ENCODE measurements around the gene CIC.

Gene CIC

GRCh38 chr19:42244347-42245220 lies 24.5 kb upstream of the CIC start:
- DNase-seq (ENCODE audit: low read depth in 2 of 2): peak; percentile 79 to 84

- DNase-seq (ENCODE audit: low read depth in 2 of 2): no peak
Observed at GRCh38 chr19:42245231-42245630, 23.8 kb upstream of the CIC start.

- DNase-seq (ENCODE audit: low read depth in 2 of 2): no peak
Observed at GRCh38 chr19:42246143-42246921, 22.7 kb upstream of the CIC start.

GRCh38 chr19:42246922-42247639 lies 22.0 kb upstream of the CIC start:
- no peak for DNase-seq (ENCODE audit: low read depth in 2 of 2)

GRCh38 chr19:42247640-42248199 lies 21.3 kb upstream of the CIC start:
- DNase-seq (ENCODE audit: low read depth in 2 of 2): no peak

- no peak for DNase-seq (ENCODE audit: low read depth in 2 of 2)
Observed at GRCh38 chr19:42248270-42249148, 20.5 kb upstream of the CIC start.

- no peak for DNase-seq (ENCODE audit: low read depth in 2 of 2)
Observed at GRCh38 chr19:42249149-42249750, 19.8 kb upstream of the CIC start.

- no peak for DNase-seq (ENCODE audit: low read depth in 2 of 2)
Observed at GRCh38 chr19:42249769-42250168, 19.3 kb upstream of the CIC start.

- DNase-seq (ENCODE audit: low read depth in 2 of 2): no peak
Observed at GRCh38 chr19:42250183-42250665, 18.8 kb upstream of the CIC start.

- DNase-seq (ENCODE audit: low read depth in 2 of 2): no peak
Observed at GRCh38 chr19:42250666-42251531, 18.2 kb upstream of the CIC start.

- DNase-seq (ENCODE audit: low read depth in 2 of 2): no peak
Observed at GRCh38 chr19:42251572-42252358, 17.3 kb upstream of the CIC start.

- DNase-seq (ENCODE audit: low read depth in 2 of 2): no peak
Observed at GRCh38 chr19:42252365-42253244, 16.4 kb upstream of the CIC start.

GRCh38 chr19:42253245-42254088 lies 15.6 kb upstream of the CIC start:
- DNase-seq (ENCODE audit: low read depth in 2 of 2): peak in 1 of 2 donors; percentile 23

GRCh38 chr19:42254089-42254849 lies 14.8 kb upstream of the CIC start:
- DNase-seq (ENCODE audit: low read depth in 2 of 2): peak; percentile 56 to 67

GRCh38 chr19:42254850-42255765 lies 13.9 kb upstream of the CIC start, which contains the start of gene ERF:
TSS of gene ERF (minus strand) at chr19:42255128. CDS start at chr19:42254999, 129 bp downstream.
- peak; percentile 91 for DNase-seq (ENCODE audit: low read depth in 2 of 2)

All from stimulated activated CD8-positive, alpha-beta memory T cell treated with anti-CD3 and anti-CD28 coated beads, Interleukin-2, amount 100 ng/mL, for 1 hour (primary cell).